ENCODE results near the gene MYADM. TPM values are rescaled to one million over a fixed set of nuclear protein-coding genes. Genes with fewer than 3 reads are reported as not detected.
A peak's percentile ranks its signal among the peaks of the same experiment; 100 is the strongest.

MYADM gene
- polyA plus RNA-seq, 1 of the 3 experiments (the other 2 are of a cell fraction) = 38.7 TPM

- Histone ChIP-seq H3F3A (replicated peaks; ENCODE audit: insufficient read depth) (no peaks in the 10 kb centered on the region), H3K9ac (no peak overlapping the region), H3K36me3 (replicated peaks in 1 of 2; ENCODE audit: control insufficient read depth in 1 of 2, insufficient read depth in 2 of 2, low read length in 1 of 2) (no peaks in the 10 kb centered on the region), H3K4me3 (ENCODE audit: low read depth in 2 of 2, low read length in 1 of 2) (no peak overlapping the region), H3K9me2 (no peaks in the 10 kb centered on the region), H4K20me1 (ENCODE audit: insufficient read depth) (no peaks in the 10 kb centered on the region), H3K27me3 (ENCODE audit: insufficient read depth) (peaks cover 45% of the 10 kb centered on the region), H3K9me3 (no peaks in the 10 kb centered on the region), H2AFZ (ENCODE audit: low read depth) (no peak overlapping the region), H3K27ac (ENCODE audit: low read depth in 2 of 2, low read length in 1 of 2) (no peak overlapping the region), H3K4me2 (no peak overlapping the region), H3K4me1 (ENCODE audit: control insufficient read depth in 1 of 2, insufficient read depth in 2 of 2, low read depth in 1 of 2, low read length in 1 of 2) (peaks cover 0 to 5% of the 10 kb centered on the region in 2 experiments; a peak in 1 of 4 replicates), H3K79me2 (ENCODE audit: insufficient read depth) (no peaks in the 10 kb centered on the region)
- TF ChIP-seq IRF3 (IDR thresholded peaks at IDR 0.05; ENCODE audit: low read depth, low read length) (no peak), MAX (IDR thresholded peaks at IDR 0.05; ENCODE audit: low read depth) (no peak), TEAD4 (IDR thresholded peaks at IDR 0.05; ENCODE audit: borderline replicate concordance, insufficient read depth) (no peak), REST (IDR thresholded peaks at IDR 0.05; ENCODE audit: low read depth, low read length) (peak; percentile 92)
- CTCF ChIA-PET = interaction anchor here (0.8 to 2.4 kb wide), 5 partner anchors 10 to 127 kb away, joined by 3 to 11 read pairs (median 3); no protein-coding TSS in a partner anchor
- no peak for DNase-seq
- 65% methylated on average over 4 of the region's 4 CpGs for WGBS (ENCODE audit: low lambda C conversion rate)
- POLR2A ChIA-PET = no interaction called here
Measured at GRCh38 chr19:53896682-53897081, 29.0 kb downstream of the MYADM start.

- Histone ChIP-seq H3K9me2 (no peaks in the 10 kb centered on the region), H3K27ac (ENCODE audit: low read depth in 2 of 2, low read length in 1 of 2) (no peak overlapping the region), H3F3A (replicated peaks; ENCODE audit: insufficient read depth) (no peaks in the 10 kb centered on the region), H4K20me1 (ENCODE audit: insufficient read depth) (no peaks in the 10 kb centered on the region), H2AFZ (ENCODE audit: low read depth) (no peak overlapping the region), H3K36me3 (replicated peaks in 1 of 2; ENCODE audit: control insufficient read depth in 1 of 2, insufficient read depth in 2 of 2, low read length in 1 of 2) (no peaks in the 10 kb centered on the region), H3K4me2 (no peak overlapping the region), H3K9ac (no peak overlapping the region), H3K9me3 (no peaks in the 10 kb centered on the region), H3K4me1 (ENCODE audit: control insufficient read depth in 1 of 2, insufficient read depth in 2 of 2, low read depth in 1 of 2, low read length in 1 of 2) (peaks cover 0 to 5% of the 10 kb centered on the region in 2 experiments; a peak in 1 of 4 replicates), H3K79me2 (ENCODE audit: insufficient read depth) (no peaks in the 10 kb centered on the region), H3K4me3 (ENCODE audit: low read depth in 2 of 2, low read length in 1 of 2) (no peak overlapping the region), H3K27me3 (ENCODE audit: insufficient read depth) (peaks cover 47% of the 10 kb centered on the region)
- POLR2A ChIA-PET = no interaction called here
- CTCF ChIA-PET = interaction anchor here (0.8 to 2.4 kb wide), 7 partner anchors 10 to 132 kb away, joined by 3 to 11 read pairs (median 3); no protein-coding TSS in a partner anchor
- WGBS (ENCODE audit: low lambda C conversion rate) = 4% methylated on average over 4 of the region's 4 CpGs
- DNase-seq = no peak
- TF ChIP-seq GABPA (IDR thresholded peaks at IDR 0.05; ENCODE audit: low read depth) (no peak), SIN3A (IDR thresholded peaks at IDR 0.05; ENCODE audit: borderline replicate concordance, low read depth, low read length) (no peak), JUND (IDR thresholded peaks at IDR 0.05) (no peak), USF2 (IDR thresholded peaks at IDR 0.05; ENCODE audit: borderline replicate concordance, low read depth, low read length) (no peak), CHD2 (IDR thresholded peaks at IDR 0.05; ENCODE audit: low read length, partially characterized antibody) (no peak), FOXM1 (IDR thresholded peaks at IDR 0.05; ENCODE audit: low read depth) (no peak)
Measured at GRCh38 chr19:53897459-53897858, 29.8 kb downstream of the MYADM start.

All from SK-N-SH (cell line).